Caco-2 (cell line): Measurements from ENCODE around the gene OR6C76. TPM values are rescaled to one million over a fixed set of nuclear protein-coding genes. Genes with fewer than 3 reads are reported as not detected.
"Not testable (repeated sequence)": the region's sequence is repeated elsewhere in the genome, so short reads cannot be mapped to it uniquely, and the experiment has no call there.

Experiments
- BruUV-seq: library from RNA; stranded (reverse); fragments of 400-500 nt; replicated peaks from 2 replicates; lab custom pipeline; 2021; lab: Mats Ljungman, UMichigan
- CTCF ChIA-PET: fragments of 300-600 bp; sonication (Branson Sonifier 250); formaldehyde crosslinking; loops from one replicate; lab custom pipeline; 2022; ENCODE audit warnings: antibody characterized with exemption; lab: Charles Lee
- POLR2A ChIA-PET: fragments of 300-600 bp; sonication (Branson Sonifier 250); formaldehyde crosslinking; loops from one replicate; lab custom pipeline; 2022; ENCODE audit warnings: antibody characterized with exemption; lab: Charles Lee
- DNase-seq, 2 experiments: peaks; one replicate each; pipeline versions ENCODE4 v3.0.0 to v3.0.0-alpha.2; 2020 to 2022
- H3K27me3 ChIP-seq: replicated peaks from 2 replicates; pipeline ENCODE4 v1.6.0; 2011; ENCODE audit warnings: low read length; ENCODE audit not compliant: control insufficient read depth, insufficient read depth
- H3K36me3 ChIP-seq: 2 replicates; pipeline ENCODE4 v1.5.1; 2011; ENCODE audit warnings: low read length; ENCODE audit not compliant: control insufficient read depth, insufficient read depth
- H3K4me1 ChIP-seq: fragments of 250-450 bp; sonication (Bioruptor Pico); 2 replicates; pipeline ENCODE4 v1.5.1; 2020; ENCODE audit warnings: mild to moderate bottlenecking
- H3K4me3 ChIP-seq: 2 replicates; pipeline ENCODE4 v1.5.1; 2011; ENCODE audit warnings: low read depth, mild to moderate bottlenecking, control low read depth, low read length
- H3K9me3 ChIP-seq: fragments of 250-450 bp; sonication (Bioruptor Pico); 2 replicates; pipeline ENCODE4 v1.5.1; 2020; ENCODE audit warnings: mild to moderate bottlenecking, moderate library complexity
- H3K27ac Mint-ChIP-seq: one replicate; pipeline ENCODE4 v1.8.0; 2022; ENCODE audit warnings: mixed read lengths; ENCODE audit not compliant: unreplicated experiment
- H3K27me3 Mint-ChIP-seq: one replicate; pipeline ENCODE4 v1.8.0; 2022; ENCODE audit warnings: mixed read lengths; ENCODE audit not compliant: insufficient read depth, unreplicated experiment
- H3K36me3 Mint-ChIP-seq: one replicate; pipeline ENCODE4 v1.8.0; 2022; ENCODE audit warnings: mild to moderate bottlenecking, mixed read lengths; ENCODE audit not compliant: insufficient read depth, unreplicated experiment
- H3K4me1 Mint-ChIP-seq: one replicate; pipeline ENCODE4 v1.8.0; 2022; ENCODE audit warnings: low read depth, mixed read lengths; ENCODE audit not compliant: unreplicated experiment
- H3K4me3 Mint-ChIP-seq: one replicate; pipeline ENCODE4 v1.8.0; 2022; ENCODE audit warnings: mild to moderate bottlenecking, moderate library complexity, mixed read lengths; ENCODE audit not compliant: unreplicated experiment
- H3K9me3 Mint-ChIP-seq: one replicate; pipeline ENCODE4 v1.8.0; 2022; ENCODE audit warnings: mixed read lengths; ENCODE audit not compliant: unreplicated experiment
- intact Hi-C: fragments of 100-400 bp; cut with micrococcal nuclease; formaldehyde crosslinking; loops from one replicate; pipeline ENCODE4 v1.10.0; 2022; ENCODE audit not compliant: unreplicated experiment
- total RNA-seq: library from RNA; stranded (reverse); gene quantifications from 2 replicates; pipeline ENCODE4 v1.2.3, GENCODE V29; 2022
- TF ChIP-seq, protein P1 (sequence below), 2 experiments: fragments of 200-600 bp in 1 of 2; IDR thresholded peaks; 1 replicate in 1 of 2; 2 replicates in 1 of 2; pipeline versions ENCODE4 v1.5.1 to v1.8.0; 2011 to 2022; ENCODE audit warnings: antibody characterized with exemption in 1 of 2, control low read depth in 1 of 2, inconsistent platforms in 1 of 2, low read depth in 1 of 2, low read length in 1 of 2, mild to moderate bottlenecking in 1 of 2, moderate library complexity in 1 of 2; ENCODE audit not compliant: insufficient read depth in 1 of 2, severe bottlenecking in 1 of 2, unreplicated experiment in 1 of 2

OR6C76 gene
- total RNA-seq, 1 experiment from 2014 or later = not detected

DNA sequence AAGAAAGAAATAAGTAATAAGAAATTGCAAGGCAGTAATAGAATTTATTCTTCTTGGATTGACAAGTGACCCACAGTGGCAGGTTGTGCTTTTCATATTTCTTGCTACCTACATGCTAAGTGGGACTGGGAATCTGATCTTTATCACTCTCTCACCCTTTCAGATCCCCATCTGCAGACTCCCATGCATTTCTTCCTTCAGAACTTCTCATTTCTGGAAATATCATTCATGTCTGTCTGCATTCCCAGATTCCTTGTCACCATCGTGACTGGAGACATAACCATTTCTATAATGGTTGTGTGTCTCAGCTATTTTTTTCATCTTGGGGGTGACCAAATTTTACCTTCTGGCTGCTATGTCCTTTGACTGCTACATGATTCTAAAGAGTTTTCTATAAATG, 29.7 kb upstream of the OR6C76 start:
- no peaks in the 10 kb centered on the region for H3K9me3 ChIP-seq
- H3K4me1 ChIP-seq = no peaks in the 10 kb centered on the region
- POLR2A ChIA-PET = no interaction called here
- no TSS peak for BruUV-seq
- H3K27ac Mint-ChIP-seq = no peak overlapping the region
- H3K36me3 ChIP-seq = no peaks in the 10 kb centered on the region
- H3K4me1 Mint-ChIP-seq = no peaks in the 10 kb centered on the region
- CTCF ChIA-PET = no interaction called here
- intact Hi-C loops = no loop called here
- no peaks in the 10 kb centered on the region for H3K27me3 Mint-ChIP-seq
- DNase-seq = no peak
- TF ChIP-seq, protein P1, sequence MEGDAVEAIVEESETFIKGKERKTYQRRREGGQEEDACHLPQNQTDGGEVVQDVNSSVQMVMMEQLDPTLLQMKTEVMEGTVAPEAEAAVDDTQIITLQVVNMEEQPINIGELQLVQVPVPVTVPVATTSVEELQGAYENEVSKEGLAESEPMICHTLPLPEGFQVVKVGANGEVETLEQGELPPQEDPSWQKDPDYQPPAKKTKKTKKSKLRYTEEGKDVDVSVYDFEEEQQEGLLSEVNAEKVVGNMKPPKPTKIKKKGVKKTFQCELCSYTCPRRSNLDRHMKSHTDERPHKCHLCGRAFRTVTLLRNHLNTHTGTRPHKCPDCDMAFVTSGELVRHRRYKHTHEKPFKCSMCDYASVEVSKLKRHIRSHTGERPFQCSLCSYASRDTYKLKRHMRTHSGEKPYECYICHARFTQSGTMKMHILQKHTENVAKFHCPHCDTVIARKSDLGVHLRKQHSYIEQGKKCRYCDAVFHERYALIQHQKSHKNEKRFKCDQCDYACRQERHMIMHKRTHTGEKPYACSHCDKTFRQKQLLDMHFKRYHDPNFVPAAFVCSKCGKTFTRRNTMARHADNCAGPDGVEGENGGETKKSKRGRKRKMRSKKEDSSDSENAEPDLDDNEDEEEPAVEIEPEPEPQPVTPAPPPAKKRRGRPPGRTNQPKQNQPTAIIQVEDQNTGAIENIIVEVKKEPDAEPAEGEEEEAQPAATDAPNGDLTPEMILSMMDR (IDR thresholded peaks at IDR 0.05; ENCODE audit: insufficient read depth in 1 of 2, low read depth in 1 of 2, low read length in 1 of 2, severe bottlenecking in 1 of 2, unreplicated experiment in 1 of 2) = no peak
- H3K4me3 ChIP-seq = no peak overlapping the region
- no peaks in the 10 kb centered on the region for H3K9me3 Mint-ChIP-seq
- H3K4me3 Mint-ChIP-seq = no peak overlapping the region
- no peaks in the 10 kb centered on the region for H3K27me3 ChIP-seq
- no peaks in the 10 kb centered on the region for H3K36me3 Mint-ChIP-seq

DNA sequence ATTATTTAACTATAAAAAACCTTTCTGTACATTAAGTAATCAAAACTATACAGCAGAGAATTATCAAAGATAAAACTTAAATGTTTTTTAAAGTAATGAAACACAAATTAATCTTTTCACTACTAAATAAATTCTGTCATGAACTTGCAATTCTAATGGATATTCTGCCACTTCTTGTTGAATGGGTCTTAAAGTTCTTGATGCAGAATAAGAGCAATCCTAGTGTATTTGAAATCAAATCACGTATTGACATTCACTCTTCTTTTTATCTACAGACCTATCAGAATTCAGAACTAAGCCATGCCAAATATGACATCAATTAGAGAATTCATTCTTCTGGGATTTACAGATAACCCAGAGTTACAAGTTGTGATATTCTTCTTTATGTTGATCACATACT, 25.8 kb upstream of the OR6C76 start, which contains the start of gene OR6C65:
TSS of gene OR6C65 (plus strand) at position 301 of the 400 bp plus-strand sequence. CDS start at position 301, 0 bp downstream.
- ChIA-PET POLR2A (no interaction called here), CTCF (no interaction called here)
- DNase-seq = no peak
- intact Hi-C loops = no loop called here
- Histone ChIP-seq H3K36me3 (no peaks in the 10 kb centered on the region), H3K9me3 (no peaks in the 10 kb centered on the region), H3K4me1 (no peaks in the 10 kb centered on the region), H3K4me3 (no peak within 1 kb of the TSS), H3K27me3 (no peaks in the 10 kb centered on the region)
- H3K36me3 Mint-ChIP-seq = no peaks in the 10 kb centered on the region
- no peak within 1 kb of the TSS for H3K4me3 Mint-ChIP-seq
- H3K27me3 Mint-ChIP-seq = no peaks in the 10 kb centered on the region
- H3K9me3 Mint-ChIP-seq = no peaks in the 10 kb centered on the region
- TF ChIP-seq, protein P1 (IDR thresholded peaks at IDR 0.05; ENCODE audit: insufficient read depth in 1 of 2, low read depth in 1 of 2, low read length in 1 of 2, severe bottlenecking in 1 of 2, unreplicated experiment in 1 of 2) = no peak
- no peak within 1 kb of the TSS for H3K27ac Mint-ChIP-seq
- BruUV-seq = no TSS peak
- no peaks in the 10 kb centered on the region for H3K4me1 Mint-ChIP-seq

DNA sequence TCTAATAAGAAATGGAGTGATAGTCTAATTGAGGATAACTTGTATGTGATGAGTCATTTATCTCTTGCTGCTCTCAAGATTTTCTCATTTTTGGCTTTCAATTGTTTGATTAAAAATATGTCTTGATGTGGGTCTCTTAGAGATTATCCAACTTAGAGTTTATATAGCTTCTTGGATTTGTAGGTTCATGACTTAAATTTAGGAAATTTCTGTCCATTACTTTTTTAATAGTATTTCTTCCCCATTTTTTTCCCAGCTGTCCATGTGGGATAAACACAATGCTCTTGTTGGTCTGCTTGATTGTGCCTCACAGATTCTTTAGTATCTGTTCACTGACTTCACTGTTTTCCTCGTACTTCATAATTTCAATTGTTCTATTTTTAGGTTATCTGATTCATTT, 18.2 kb upstream of the OR6C76 start:
- Histone ChIP-seq H3K27me3 (no peaks in the 10 kb centered on the region), H3K9me3 (no peaks in the 10 kb centered on the region), H3K4me1 (no peaks in the 10 kb centered on the region), H3K36me3 (no peaks in the 10 kb centered on the region), H3K4me3 (no peak overlapping the region)
- Mint-ChIP-seq H3K9me3 (no peaks in the 10 kb centered on the region), H3K36me3 (no peaks in the 10 kb centered on the region), H3K27ac (no peak overlapping the region), H3K4me1 (no peaks in the 10 kb centered on the region), H3K27me3 (no peaks in the 10 kb centered on the region), H3K4me3 (no peak overlapping the region)
- POLR2A ChIA-PET = no interaction called here
- CTCF ChIA-PET = no interaction called here
- TF ChIP-seq, protein P1 (IDR thresholded peaks at IDR 0.05; ENCODE audit: insufficient read depth in 1 of 2, low read depth in 1 of 2, low read length in 1 of 2, severe bottlenecking in 1 of 2, unreplicated experiment in 1 of 2) = no peak
- intact Hi-C loops = no loop called here
- DNase-seq = no peak
- no TSS peak for BruUV-seq

DNA sequence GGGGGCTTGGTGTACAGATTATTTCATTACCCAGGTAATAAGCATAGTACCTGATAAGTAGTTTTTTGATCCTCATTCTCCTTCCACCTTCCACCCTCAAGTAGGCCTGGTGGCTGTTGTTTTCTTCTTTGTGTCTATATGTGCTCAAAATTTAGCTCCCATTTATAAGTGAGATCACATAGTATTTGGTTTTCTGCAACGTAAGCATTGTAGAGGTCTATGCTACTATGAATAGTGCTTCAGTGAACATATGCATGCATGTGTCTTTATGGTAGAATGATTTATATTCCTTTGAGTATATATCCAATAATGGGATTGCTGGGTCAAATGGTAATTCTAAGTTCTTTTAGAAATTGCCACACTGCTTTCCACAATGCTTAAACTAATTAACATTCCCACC, 16.9 kb upstream of the OR6C76 start:
- DNase-seq, H3K4me1 Mint-ChIP-seq, intact Hi-C loops, H3K27me3 ChIP-seq, H3K36me3 Mint-ChIP-seq, H3K27me3 Mint-ChIP-seq, H3K9me3 Mint-ChIP-seq, H3K9me3 ChIP-seq, H3K36me3 ChIP-seq, POLR2A ChIA-PET, H3K4me1 ChIP-seq, H3K27ac Mint-ChIP-seq, H3K4me3 ChIP-seq, CTCF ChIA-PET, H3K4me3 Mint-ChIP-seq, BruUV-seq: not testable (repeated sequence)

DNA sequence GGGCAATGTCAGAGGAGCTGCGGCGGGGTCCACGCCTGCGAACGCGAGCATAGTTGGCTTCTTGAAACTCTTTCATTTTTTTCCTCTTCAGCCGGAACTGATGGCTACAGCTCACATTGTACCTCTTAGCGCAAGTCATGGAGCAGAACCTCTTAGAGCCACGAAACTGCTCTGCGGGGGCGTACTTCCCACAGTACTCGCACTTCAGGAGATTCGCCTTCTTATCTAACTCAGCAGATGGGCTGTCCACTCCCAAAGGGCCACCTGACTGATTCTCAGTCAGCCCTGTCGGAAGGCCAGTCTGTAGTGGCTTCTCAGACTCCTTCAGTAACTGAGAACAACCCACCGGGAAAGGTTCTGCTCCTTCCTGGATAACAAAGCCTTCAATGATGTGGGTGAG, 13.9 kb upstream of the OR6C76 start:
- H3K27me3 Mint-ChIP-seq, intact Hi-C loops, H3K27ac Mint-ChIP-seq, H3K9me3 Mint-ChIP-seq, DNase-seq, H3K36me3 ChIP-seq, H3K9me3 ChIP-seq, H3K27me3 ChIP-seq, POLR2A ChIA-PET, H3K4me3 ChIP-seq, H3K4me3 Mint-ChIP-seq, H3K36me3 Mint-ChIP-seq, BruUV-seq, H3K4me1 ChIP-seq, CTCF ChIA-PET, H3K4me1 Mint-ChIP-seq: not testable (repeated sequence)
